Hepatocyte (in vitro differentiated cells): Measurements from ENCODE around the gene SETD3. TPM values are rescaled to one million over a fixed set of nuclear protein-coding genes. Genes with fewer than 3 reads are reported as not detected.

Experiments used
- DNase-seq: peaks from one replicate; pipeline ENCODE4 v3.0.0-alpha.2; 2016; ENCODE audit warnings: low spot score
- H2AFZ ChIP-seq: fragments of 200-600 bp; sonication (generic); 2 replicates; pipeline ENCODE4 v1.6.0; 2016; ENCODE audit warnings: antibody characterized with exemption, mild to moderate bottlenecking
- H3K27ac ChIP-seq: fragments of 200-600 bp; sonication (generic); 2 replicates; pipeline ENCODE4 v1.5.1; 2016; ENCODE audit warnings: mild to moderate bottlenecking
- H3K27me3 ChIP-seq: fragments of 200-600 bp; sonication (generic); 2 replicates; pipeline ENCODE4 v1.6.1; 2016
- H3K36me3 ChIP-seq: fragments of 200-600 bp; sonication (generic); replicated peaks from 2 replicates; pipeline ENCODE4 v1.5.1; 2016; ENCODE audit warnings: low read depth; ENCODE audit not compliant: insufficient read depth
- H3K4me1 ChIP-seq: fragments of 200-600 bp; sonication (generic); 2 replicates; pipeline ENCODE4 v1.5.1; 2016; ENCODE audit warnings: mild to moderate bottlenecking, moderate library complexity; ENCODE audit not compliant: insufficient read depth
- H3K4me2 ChIP-seq: fragments of 200-600 bp; sonication (generic); 2 replicates; pipeline ENCODE4 v1.6.0; 2016
- H3K4me3 ChIP-seq: fragments of 200-600 bp; sonication (generic); 2 replicates; pipeline ENCODE4 v1.5.1; 2016; ENCODE audit warnings: mild to moderate bottlenecking
- H3K79me2 ChIP-seq: fragments of 200-600 bp; sonication (generic); 2 replicates; pipeline ENCODE4 v1.6.0; 2017; ENCODE audit warnings: mild to moderate bottlenecking
- H3K9me2 ChIP-seq: fragments of 200-600 bp; sonication (generic); replicated peaks from 2 replicates; pipeline ENCODE4 v1.6.0; 2017; ENCODE audit warnings: mild to moderate bottlenecking; ENCODE audit not compliant: insufficient read depth
- H3K9me3 ChIP-seq: fragments of 200-600 bp; sonication (generic); 2 replicates; pipeline ENCODE4 v1.5.1; 2016; ENCODE audit warnings: low read depth, mild to moderate bottlenecking
- H4K20me1 ChIP-seq: fragments of 200-600 bp; sonication (generic); 2 replicates; pipeline ENCODE4 v1.6.0; 2016; ENCODE audit warnings: mild to moderate bottlenecking; ENCODE audit not compliant: insufficient read depth, poor library complexity, severe bottlenecking
- CTCF ChIP-seq: fragments of 200-600 bp; sonication (generic); IDR thresholded peaks from 2 replicates; pipeline ENCODE4 v1.5.1; 2016; ENCODE audit warnings: antibody characterized with exemption, mild to moderate bottlenecking; ENCODE audit not compliant: poor library complexity
- EZH2 ChIP-seq: fragments of 200-600 bp; sonication (generic); IDR thresholded peaks from 2 replicates; pipeline ENCODE4 v1.6.1; 2016; ENCODE audit warnings: antibody characterized with exemption, mild to moderate bottlenecking, borderline replicate concordance
- EZH2phosphoT487 ChIP-seq: fragments of 200-600 bp; sonication (generic); IDR thresholded peaks from one replicate; pipeline ENCODE4 v1.6.1; 2018; ENCODE audit warnings: antibody characterized with exemption, mild to moderate bottlenecking, low read depth, moderate library complexity; ENCODE audit not compliant: unreplicated experiment, severe bottlenecking
- WGBS: methylation state at CpG from one replicate; pipeline ENCODE4 v1.1.6; 2016; ENCODE audit warnings: low lambda C conversion rate; ENCODE audit errors: missing lambda C conversion rate; 5-methylcytosine and 5-hydroxymethylcytosine counted together
- polyA plus RNA-seq: library from polyadenylated mRNA; unstranded; fragments of >200 nt; fragmentation: Nextera tagmentation; extraction: Ambion mirVana; gene quantifications from 2 replicates; pipeline ENCODE4 v1.2.1, GENCODE V29; 2016
- total RNA-seq: library from RNA; depleted of rRNA; stranded (reverse); fragments of >200 nt; gene quantifications from 2 replicates; pipeline ENCODE4 v1.2.3, GENCODE V29; 2014

SETD3 gene
- total and polyA plus RNA-seq, 2 experiments from 2014 or later: 43.6 to 60.2 TPM

DNA sequence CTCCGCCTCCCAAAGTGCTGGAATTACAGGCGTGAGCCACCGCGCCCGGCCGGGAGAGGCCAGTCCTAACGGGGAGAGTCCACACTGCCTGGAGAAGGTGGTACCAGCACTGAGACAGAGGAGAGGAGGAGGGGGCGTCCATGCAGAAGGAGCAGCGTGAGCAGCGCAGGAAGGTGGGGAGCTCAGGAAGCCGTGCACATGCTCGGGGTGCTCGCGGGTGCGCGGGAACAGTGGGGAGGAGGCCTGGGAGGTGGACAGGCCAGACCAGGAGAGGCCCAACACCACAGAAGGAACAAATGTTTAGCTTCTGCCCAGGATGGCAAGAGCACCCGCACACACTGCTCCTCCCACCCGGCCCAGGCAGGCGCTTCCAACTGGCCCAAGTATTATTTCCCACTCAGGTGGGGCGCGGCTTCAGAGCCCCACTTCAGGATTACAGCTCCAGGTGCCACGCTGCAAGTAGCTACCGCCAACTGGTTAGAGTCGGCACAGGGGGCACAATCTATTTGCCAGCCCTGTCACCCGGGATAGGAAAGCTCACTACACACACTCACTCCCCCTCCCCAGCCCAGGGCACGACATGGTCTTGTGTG, 127.9 kb downstream of the SETD3 start:
- H3K9me2 ChIP-seq: no peaks in the 10 kb centered on the region

GRCh38 chr14:99351166-99352007, 129.3 kb downstream of the SETD3 start:
- no peak overlapping the region for H3K4me2 ChIP-seq
- no peaks in the 10 kb centered on the region for H3K4me1 ChIP-seq
- H3K27ac ChIP-seq: no peak overlapping the region
- no peaks in the 10 kb centered on the region for H3K27me3 ChIP-seq
- no peaks in the 10 kb centered on the region for H3K79me2 ChIP-seq
- TF ChIP-seq CTCF (peak; percentile 3), EZH2phosphoT487 (no peak)
- no peak overlapping the region for H3K4me3 ChIP-seq
- no peaks in the 10 kb centered on the region for H3K36me3 ChIP-seq
- peak; percentile 1 for DNase-seq
- no peaks in the 10 kb centered on the region for H3K9me3 ChIP-seq
- no peaks in the 10 kb centered on the region for H3K9me2 ChIP-seq
- 70% methylated on average over 13 of the region's 14 CpGs for WGBS
- no peak overlapping the region for H2AFZ ChIP-seq
- no peaks in the 10 kb centered on the region for H4K20me1 ChIP-seq

More for the DNA sequence above, 127.9 kb downstream of the SETD3 start:
- TF ChIP-seq EZH2phosphoT487 (no peak), EZH2 (no peak), CTCF (no peak)
- H3K27me3 ChIP-seq: no peaks in the 10 kb centered on the region
- H4K20me1 ChIP-seq: no peaks in the 10 kb centered on the region
- no peak overlapping the region for H3K27ac ChIP-seq
- whole genome bisulfite sequencing: 89% methylated on average over 26 of the region's 26 CpGs
- H3K9me3 ChIP-seq: no peaks in the 10 kb centered on the region
- no peaks in the 10 kb centered on the region for H3K36me3 ChIP-seq
- no peak overlapping the region for H3K4me2 ChIP-seq
- no peaks in the 10 kb centered on the region for H3K79me2 ChIP-seq
- no peaks in the 10 kb centered on the region for H3K4me1 ChIP-seq
- no peak for DNase-seq
- H3K4me3 ChIP-seq: no peak overlapping the region
- no peak overlapping the region for H2AFZ ChIP-seq

DNA sequence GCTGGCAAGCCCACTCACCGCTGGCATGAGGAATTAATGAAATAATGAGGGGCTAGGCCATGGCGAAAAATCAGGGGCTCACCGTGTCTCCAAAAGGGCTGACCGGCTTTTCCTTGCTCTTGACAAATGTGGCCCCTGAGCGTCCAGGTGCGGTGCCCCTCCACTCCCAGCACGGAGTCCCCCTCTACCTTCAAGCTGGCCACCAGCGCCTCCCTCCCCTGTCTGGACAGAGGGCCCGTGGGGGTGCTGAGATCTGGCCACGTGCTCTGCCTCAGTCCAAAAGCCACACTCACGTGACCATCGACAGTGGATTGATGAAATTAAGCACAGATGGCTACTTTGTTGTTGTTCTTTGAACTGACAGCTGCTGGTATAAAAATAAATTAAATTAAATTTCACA, 129.9 kb downstream of the SETD3 start:
- Histone ChIP-seq H3K27ac (no peak overlapping the region), H3K4me3 (no peak overlapping the region), H3K4me2 (no peak overlapping the region), H3K9me3 (no peaks in the 10 kb centered on the region), H3K36me3 (no peaks in the 10 kb centered on the region), H3K79me2 (no peaks in the 10 kb centered on the region), H3K4me1 (no peaks in the 10 kb centered on the region), H3K27me3 (no peaks in the 10 kb centered on the region), H4K20me1 (no peaks in the 10 kb centered on the region), H3K9me2 (no peaks in the 10 kb centered on the region), H2AFZ (no peak overlapping the region)
- TF ChIP-seq CTCF: no peak
- no peak for TF ChIP-seq EZH2phosphoT487
- no peak for TF ChIP-seq EZH2
- no peak for DNase-seq
- 90% methylated on average over 12 of the region's 12 CpGs for whole genome bisulfite sequencing
